HG03378 (cell line): ENCODE measurements around the gene LPP.

Source experiments
- ATAC-seq: cut with Tn5 transposase; IDR thresholded peaks from one replicate; pipeline ENCODE4 v1.9.1; 2021; ENCODE audit warnings: mild to moderate bottlenecking, moderate library complexity; ENCODE audit not compliant: unreplicated experiment

The LPP gene

GRCh38 chr3:188533172-188533571 is 379.2 kb downstream of the LPP start:
- no peak for ATAC-seq

GRCh38 chr3:188533612-188534357 is 379.8 kb downstream of the LPP start:
- no peak for ATAC-seq

- no peak for ATAC-seq
These were observed 380.7 kb downstream of the LPP start for GRCh38 chr3:188534633-188535032.

GRCh38 chr3:188537606-188538005 is 383.6 kb downstream of the LPP start:
- ATAC-seq, result no peak

GRCh38 chr3:188539037-188539436 is 385.1 kb downstream of the LPP start:
- no peak for ATAC-seq

DNA sequence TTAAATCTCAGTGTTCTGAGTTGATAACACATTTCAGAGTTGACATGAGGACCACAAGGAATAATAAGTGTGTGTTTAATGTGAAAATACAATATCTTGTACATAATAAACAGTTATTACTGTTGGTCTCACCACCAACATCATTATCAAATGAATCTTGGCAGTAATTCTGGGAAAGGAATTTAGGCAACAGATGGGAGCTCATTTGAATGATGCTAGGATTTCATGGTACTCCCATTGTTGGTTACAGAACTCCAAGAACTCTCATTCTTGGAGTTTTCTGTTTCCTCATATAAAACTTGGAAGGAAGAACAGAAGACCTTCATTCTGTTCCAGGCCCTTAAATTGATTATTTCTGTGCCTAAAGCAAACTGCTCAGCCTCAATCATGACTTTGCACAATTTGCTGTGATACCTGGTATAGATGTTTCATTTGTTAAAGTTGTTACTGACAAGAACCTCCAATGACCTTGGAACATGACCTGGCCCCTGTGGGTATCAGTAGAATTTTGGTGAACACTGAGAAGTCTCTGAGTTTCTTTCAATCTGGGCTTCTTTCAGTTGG is 385.8 kb downstream of the LPP start:
- ATAC-seq, result no peak

GRCh38 chr3:188542196-188542595 is 388.2 kb downstream of the LPP start:
- no peak for ATAC-seq

- ATAC-seq, result no peak
These were observed 390.1 kb downstream of the LPP start for GRCh38 chr3:188544012-188544411.

GRCh38 chr3:188546835-188547670 is 393.1 kb downstream of the LPP start:
- no peak for ATAC-seq

- ATAC-seq, result no peak
These were observed 399.6 kb downstream of the LPP start for GRCh38 chr3:188553569-188553968.

GRCh38 chr3:188554404-188554803 is 400.4 kb downstream of the LPP start:
- ATAC-seq, result no peak

- no peak for ATAC-seq
These were observed 403.3 kb downstream of the LPP start for GRCh38 chr3:188557235-188557634.

DNA sequence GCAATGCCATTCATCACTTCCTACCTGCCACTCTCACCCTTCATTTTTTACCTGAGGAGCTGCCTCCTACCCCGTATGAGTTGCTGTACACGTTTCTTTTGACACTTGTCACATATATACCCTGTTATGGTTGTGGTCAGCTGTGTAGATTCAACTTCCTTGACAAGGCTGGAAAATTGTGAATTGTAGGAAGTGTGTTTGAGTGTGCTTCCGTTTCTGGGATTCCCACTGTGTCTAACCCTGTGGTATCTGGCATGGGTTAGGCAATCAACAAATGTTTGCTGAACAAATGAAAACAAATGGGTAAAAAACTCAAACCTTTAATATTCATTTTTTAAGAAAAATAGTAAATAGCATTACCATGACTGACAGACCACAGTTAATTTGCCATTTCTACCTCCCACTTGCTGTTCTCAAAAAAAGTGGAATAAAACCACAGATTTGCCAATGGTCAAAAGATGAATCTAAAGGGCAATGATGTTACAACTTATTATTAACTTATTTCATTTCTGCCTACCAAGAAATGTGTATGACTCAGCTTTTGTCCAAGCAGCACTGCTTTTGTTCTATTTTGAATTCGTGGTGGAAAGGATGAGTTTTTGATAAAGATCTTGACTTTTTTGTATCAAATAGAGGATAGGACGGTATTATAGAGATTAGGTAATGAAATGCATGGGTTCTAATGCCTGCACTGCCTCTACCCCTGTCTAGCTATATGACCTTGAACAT is 404.6 kb downstream of the LPP start:
- no peak for ATAC-seq

GRCh38 chr3:188559072-188559429 is 405.1 kb downstream of the LPP start:
- no peak for ATAC-seq

GRCh38 chr3:188559856-188560255 is 405.9 kb downstream of the LPP start:
- no peak for ATAC-seq

- ATAC-seq, result no peak
These were observed 408.2 kb downstream of the LPP start for GRCh38 chr3:188562144-188562543.

GRCh38 chr3:188567478-188568195 is 413.7 kb downstream of the LPP start:
- no peak for ATAC-seq

- no peak for ATAC-seq
These were observed 414.8 kb downstream of the LPP start for GRCh38 chr3:188568736-188569135.

GRCh38 chr3:188571531-188572095 is 417.7 kb downstream of the LPP start:
- no peak for ATAC-seq

GRCh38 chr3:188573291-188573940 is 419.5 kb downstream of the LPP start:
- no peak for ATAC-seq
